PFSK-1 (cell line): ENCODE results near the gene HDAC7.

Experiments used
- POLR2AphosphoS5 ChIP-seq: IDR thresholded peaks from 2 replicates; pipeline ENCODE4 v1.6.1; 2012; ENCODE audit warnings: low read depth, mild to moderate bottlenecking, control low read depth, low read length, moderate library complexity
- TAF1 ChIP-seq: IDR thresholded peaks from 2 replicates; pipeline ENCODE4 v1.6.1; 2012; ENCODE audit warnings: low read length, control low read depth, borderline replicate concordance; ENCODE audit not compliant: insufficient read depth
- TF ChIP-seq, protein P1 (sequence below), 2 experiments: IDR thresholded peaks; 2 replicates each; pipeline versions ENCODE4 v1.6.1 to v1.8.0; 2011 to 2012; ENCODE audit warnings: low read depth in 2 of 2, low read length in 2 of 2, control low read depth in 1 of 2, inconsistent platforms in 1 of 2, mild to moderate bottlenecking in 1 of 2, moderate library complexity in 1 of 2; ENCODE audit not compliant: insufficient read depth in 1 of 2

DNA sequence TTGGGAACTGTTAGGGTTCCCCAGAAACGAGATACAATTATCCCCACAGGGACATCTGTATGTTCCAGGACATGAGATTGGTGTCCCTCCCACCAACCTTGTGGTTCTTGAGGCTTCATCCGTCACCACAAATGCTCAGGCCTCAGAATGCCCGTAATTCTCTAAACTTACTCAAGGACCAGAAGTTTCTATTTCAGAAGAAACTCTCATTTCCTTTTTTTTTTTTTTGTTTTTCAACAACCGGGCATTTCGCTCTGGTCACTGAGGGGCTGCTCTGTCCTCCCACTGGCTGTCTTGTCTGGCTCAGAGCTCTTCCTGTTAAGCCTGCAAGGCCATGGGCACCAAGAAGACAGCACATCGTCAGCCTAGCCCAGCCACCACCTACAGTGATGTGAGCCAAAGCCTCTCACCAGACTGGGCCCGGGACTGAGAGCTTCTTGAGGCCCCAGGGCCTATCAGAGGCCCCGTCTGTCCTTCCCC lies 48.9 kb upstream of the HDAC7 start:
- TF ChIP-seq POLR2AphosphoS5, result no peak
- no peak for TF ChIP-seq TAF1
- TF ChIP-seq, protein P1, sequence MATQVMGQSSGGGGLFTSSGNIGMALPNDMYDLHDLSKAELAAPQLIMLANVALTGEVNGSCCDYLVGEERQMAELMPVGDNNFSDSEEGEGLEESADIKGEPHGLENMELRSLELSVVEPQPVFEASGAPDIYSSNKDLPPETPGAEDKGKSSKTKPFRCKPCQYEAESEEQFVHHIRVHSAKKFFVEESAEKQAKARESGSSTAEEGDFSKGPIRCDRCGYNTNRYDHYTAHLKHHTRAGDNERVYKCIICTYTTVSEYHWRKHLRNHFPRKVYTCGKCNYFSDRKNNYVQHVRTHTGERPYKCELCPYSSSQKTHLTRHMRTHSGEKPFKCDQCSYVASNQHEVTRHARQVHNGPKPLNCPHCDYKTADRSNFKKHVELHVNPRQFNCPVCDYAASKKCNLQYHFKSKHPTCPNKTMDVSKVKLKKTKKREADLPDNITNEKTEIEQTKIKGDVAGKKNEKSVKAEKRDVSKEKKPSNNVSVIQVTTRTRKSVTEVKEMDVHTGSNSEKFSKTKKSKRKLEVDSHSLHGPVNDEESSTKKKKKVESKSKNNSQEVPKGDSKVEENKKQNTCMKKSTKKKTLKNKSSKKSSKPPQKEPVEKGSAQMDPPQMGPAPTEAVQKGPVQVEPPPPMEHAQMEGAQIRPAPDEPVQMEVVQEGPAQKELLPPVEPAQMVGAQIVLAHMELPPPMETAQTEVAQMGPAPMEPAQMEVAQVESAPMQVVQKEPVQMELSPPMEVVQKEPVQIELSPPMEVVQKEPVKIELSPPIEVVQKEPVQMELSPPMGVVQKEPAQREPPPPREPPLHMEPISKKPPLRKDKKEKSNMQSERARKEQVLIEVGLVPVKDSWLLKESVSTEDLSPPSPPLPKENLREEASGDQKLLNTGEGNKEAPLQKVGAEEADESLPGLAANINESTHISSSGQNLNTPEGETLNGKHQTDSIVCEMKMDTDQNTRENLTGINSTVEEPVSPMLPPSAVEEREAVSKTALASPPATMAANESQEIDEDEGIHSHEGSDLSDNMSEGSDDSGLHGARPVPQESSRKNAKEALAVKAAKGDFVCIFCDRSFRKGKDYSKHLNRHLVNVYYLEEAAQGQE (IDR thresholded peaks at IDR 0.05; ENCODE audit: insufficient read depth in 1 of 2, low read depth in 2 of 2, low read length in 2 of 2), result no peak
